ENCODE data around the gene MERTK. TPM values are rescaled to one million over a fixed set of nuclear protein-coding genes. Genes with fewer than 3 reads are reported as not detected.
"Not testable (repeated sequence)": the region's sequence is repeated elsewhere in the genome, so short reads cannot be mapped to it uniquely, and the experiment has no call there.

MERTK gene
- total RNA-seq, 1 donor from 2014 or later, result 0.63 TPM

DNA sequence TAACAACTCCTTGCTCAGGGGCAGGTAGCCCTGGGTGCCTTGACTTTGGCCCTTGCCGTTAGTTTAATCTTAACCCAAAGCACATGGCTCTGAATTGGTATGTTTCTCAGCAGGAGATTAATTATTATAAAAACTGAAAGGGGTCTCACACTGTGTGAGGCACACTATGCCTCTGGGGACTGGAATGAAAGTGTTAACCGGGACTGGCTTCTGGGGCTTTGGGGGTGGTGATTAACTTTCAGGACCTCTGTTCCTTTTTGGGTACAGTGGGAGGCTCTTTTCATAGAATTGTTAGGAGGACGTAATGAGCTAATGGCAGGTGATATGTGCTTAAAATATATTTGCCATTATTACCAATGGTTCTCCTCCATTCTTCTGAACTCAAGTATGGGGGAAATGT is 5.1 kb downstream of the MERTK start:
- Mint-ChIP-seq H3K9me3 (no peaks in the 10 kb centered on the region), H3K4me1 (peaks cover 15% of the 10 kb centered on the region), H3K27ac (no peak overlapping the region), H3K27me3 (peaks cover 34% of the 10 kb centered on the region), H3K4me3 (no peak overlapping the region), H3K36me3 (ENCODE audit: low read depth) (no peaks in the 10 kb centered on the region)
- intact Hi-C loops (cut with micrococcal nuclease), result no loop called here
- no peak for DNase-seq

DNA sequence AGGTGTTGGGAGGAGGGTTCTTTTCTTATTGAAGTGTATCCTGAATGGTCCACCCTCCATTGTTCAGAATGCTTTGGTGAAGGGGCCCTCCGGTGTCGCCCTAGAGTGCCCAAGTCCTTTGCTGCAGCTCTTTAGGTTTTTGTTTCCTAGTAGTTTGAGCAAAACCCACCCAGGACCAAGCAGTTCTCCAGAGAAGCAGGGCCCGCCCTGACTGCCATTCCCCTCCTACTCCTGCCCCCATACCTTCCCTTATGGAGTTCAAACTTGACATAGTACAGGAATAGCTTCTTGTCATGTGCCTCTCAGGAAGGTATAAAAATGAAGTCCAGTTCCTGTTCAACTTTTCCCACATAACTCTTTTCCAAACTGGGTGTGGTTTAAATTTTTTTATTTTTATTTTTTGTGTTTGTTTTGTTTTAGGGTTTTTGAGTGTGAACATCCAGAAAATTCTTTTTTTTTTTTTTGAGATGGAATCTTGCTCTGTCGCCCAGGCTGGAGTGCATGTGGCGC is 5.6 kb downstream of the MERTK start:
- Mint-ChIP-seq H3K9me3 (no peaks in the 10 kb centered on the region), H3K27ac (no peak overlapping the region), H3K4me1 (peaks cover 15% of the 10 kb centered on the region), H3K4me3 (no peak overlapping the region), H3K27me3 (peaks cover 34% of the 10 kb centered on the region), H3K36me3 (ENCODE audit: low read depth) (no peaks in the 10 kb centered on the region)
- no peak for DNase-seq
- intact Hi-C loops (cut with micrococcal nuclease), result no loop called here

DNA sequence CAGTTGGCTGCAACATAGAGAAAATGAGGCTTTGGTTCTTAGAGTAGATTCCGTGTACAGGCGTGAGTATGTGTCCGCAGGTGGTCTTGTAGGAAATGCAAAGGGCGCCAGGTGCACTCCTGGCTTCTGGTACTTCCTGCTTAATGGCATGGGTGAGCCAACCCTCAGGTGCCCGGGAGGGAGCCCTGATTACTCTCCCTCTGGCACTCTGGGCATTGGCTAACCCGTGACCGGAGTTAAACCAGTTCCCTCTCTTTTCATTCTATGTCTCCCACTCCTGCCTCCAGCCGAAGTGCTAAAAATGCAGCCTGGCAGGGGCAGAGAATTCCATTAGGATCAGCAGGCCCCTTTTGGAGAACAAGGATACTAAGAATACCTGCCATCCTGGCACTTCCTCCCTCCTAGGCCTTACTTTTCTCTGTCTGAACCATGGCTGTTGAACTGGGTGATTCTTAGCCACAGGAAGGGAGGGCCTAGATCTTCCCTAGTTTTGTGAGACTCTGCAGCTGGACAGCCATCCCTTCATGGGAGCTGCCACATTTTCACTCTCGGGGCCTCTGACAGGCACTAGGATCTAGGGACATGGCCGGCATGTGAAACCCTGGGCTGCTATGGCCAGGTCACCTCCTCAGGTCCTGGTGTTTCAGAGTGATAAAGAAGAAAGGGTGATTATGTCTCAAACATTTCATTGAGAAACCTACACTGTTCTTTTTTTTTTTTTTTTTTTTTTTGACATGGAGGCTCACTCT is 6.5 kb downstream of the MERTK start:
- Mint-ChIP-seq H3K9me3 (no peaks in the 10 kb centered on the region), H3K36me3 (ENCODE audit: low read depth) (no peaks in the 10 kb centered on the region), H3K27ac (no peak overlapping the region), H3K27me3 (peaks cover 27% of the 10 kb centered on the region), H3K4me3 (no peak overlapping the region), H3K4me1 (peaks cover 10% of the 10 kb centered on the region)
- intact Hi-C loops (cut with micrococcal nuclease), result no loop called here
- DNase-seq, result no peak

DNA sequence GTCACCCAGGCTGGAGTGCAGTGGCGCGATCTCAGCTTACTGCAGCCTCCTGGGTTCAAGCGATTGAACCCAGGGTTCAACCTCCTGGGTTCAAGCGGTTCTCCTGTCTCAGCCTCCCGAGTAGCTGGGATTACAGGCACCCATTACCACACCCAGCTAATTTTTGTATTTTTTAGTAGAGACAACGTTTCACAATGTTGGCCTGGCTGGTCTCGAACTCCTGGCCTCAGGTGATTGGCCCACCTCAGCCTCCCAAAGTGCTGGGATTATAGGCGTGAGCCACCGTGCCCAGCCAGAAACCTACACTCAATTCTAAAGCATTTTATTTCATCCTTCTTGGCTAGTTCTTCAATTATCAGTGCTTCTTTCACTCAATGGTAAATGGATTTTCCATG is 7.1 kb downstream of the MERTK start:
- H3K9me3 Mint-ChIP-seq; H3K36me3 Mint-ChIP-seq (ENCODE audit: low read depth); DNase-seq; H3K27ac Mint-ChIP-seq; H3K4me3 Mint-ChIP-seq; intact Hi-C loops (cut with micrococcal nuclease): not testable (repeated sequence)
- Mint-ChIP-seq H3K27me3 (peaks cover 21% of the 10 kb centered on the region), H3K4me1 (peaks cover 10% of the 10 kb centered on the region)

GRCh38 chr2:111905990-111906735 is 7.8 kb downstream of the MERTK start:
- no peak overlapping the region for H3K27ac Mint-ChIP-seq

GRCh38 chr2:111908578-111908977 is 10.2 kb downstream of the MERTK start:
- Mint-ChIP-seq H3K4me3 (no peak overlapping the region), H3K27me3 (peaks cover 9% of the 10 kb centered on the region), H3K36me3 (ENCODE audit: low read depth) (no peaks in the 10 kb centered on the region), H3K27ac (no peak overlapping the region), H3K9me3 (no peaks in the 10 kb centered on the region), H3K4me1 (peaks cover 10% of the 10 kb centered on the region)
- no peak for DNase-seq
- intact Hi-C loops (cut with micrococcal nuclease), result no loop called here

More at GRCh38 chr2:111905990-111906735, 7.8 kb downstream of the MERTK start:
- peak; percentile 63 for DNase-seq
- Mint-ChIP-seq H3K27me3 (peaks cover 15% of the 10 kb centered on the region), H3K4me1 (peaks cover 10% of the 10 kb centered on the region), H3K36me3 (ENCODE audit: low read depth) (no peaks in the 10 kb centered on the region), H3K9me3 (no peaks in the 10 kb centered on the region), H3K4me3 (peak overlapping the region; percentile 12)
- intact Hi-C loops (cut with micrococcal nuclease), result no loop called here

- Mint-ChIP-seq H3K27ac (no peak overlapping the region), H3K9me3 (no peaks in the 10 kb centered on the region), H3K4me1 (peaks cover 10% of the 10 kb centered on the region), H3K36me3 (ENCODE audit: low read depth) (no peaks in the 10 kb centered on the region), H3K4me3 (no peak overlapping the region), H3K27me3 (peaks cover 11% of the 10 kb centered on the region)
- DNase-seq, result no peak
- intact Hi-C loops (cut with micrococcal nuclease), result no loop called here
Observed at GRCh38 chr2:111909079-111909478, 10.7 kb downstream of the MERTK start.

DNA sequence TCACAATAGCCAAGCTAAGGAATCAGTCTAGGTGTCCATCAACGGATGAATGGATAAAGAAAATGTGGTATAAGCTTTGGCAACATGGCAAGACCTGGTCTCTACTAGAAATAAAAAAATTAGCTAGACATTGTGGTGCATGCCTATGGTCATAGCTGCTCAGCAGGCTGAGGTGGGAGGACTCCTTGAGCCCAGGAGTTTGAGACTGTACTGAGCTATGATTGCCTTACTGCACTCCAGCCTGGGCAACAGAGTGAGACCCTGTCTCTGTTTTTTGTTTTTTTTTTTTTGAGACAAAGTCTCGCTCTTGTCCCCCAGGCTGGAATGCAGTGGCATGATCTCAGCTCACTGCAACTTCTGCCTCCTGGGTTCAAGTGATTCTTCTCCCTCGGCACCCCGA is 11.6 kb downstream of the MERTK start:
- H3K27ac Mint-ChIP-seq; H3K36me3 Mint-ChIP-seq (ENCODE audit: low read depth); intact Hi-C loops (cut with micrococcal nuclease): not testable (repeated sequence)

DNA sequence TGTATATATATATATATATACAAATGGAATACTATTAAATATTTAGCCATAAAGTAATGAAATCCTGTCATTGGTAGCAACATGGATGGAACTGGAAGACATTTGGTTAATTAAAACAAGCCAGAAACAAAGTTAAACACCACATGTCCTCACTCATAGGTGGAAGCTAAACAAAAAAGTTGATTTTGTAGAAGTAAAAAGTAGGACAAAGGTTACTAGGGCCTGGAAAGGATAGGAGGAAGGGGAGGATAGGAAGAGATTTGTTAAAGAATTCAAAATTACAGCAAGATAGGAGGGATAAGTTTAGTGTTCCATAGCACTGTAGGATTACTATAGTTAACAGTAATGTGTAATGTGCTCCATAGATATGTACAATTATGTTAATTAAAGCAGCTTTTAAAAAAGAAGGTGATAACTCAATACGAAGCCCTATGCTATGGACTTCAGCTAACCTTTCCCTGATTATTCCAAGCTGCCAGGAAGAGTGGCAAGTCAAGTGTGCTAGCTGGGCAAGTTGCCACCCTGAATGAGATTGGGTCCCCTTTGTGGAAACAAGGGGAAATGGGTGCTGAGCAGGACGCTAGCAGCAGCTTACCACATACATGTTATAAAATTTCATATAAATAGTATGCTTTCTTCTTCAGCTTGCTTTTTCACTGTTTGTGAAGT is 12.3 kb downstream of the MERTK start:
- H3K4me3 Mint-ChIP-seq, result no peak overlapping the region
- H3K36me3 Mint-ChIP-seq (ENCODE audit: low read depth), result no peaks in the 10 kb centered on the region
- no peak for DNase-seq
- H3K9me3 Mint-ChIP-seq, result no peaks in the 10 kb centered on the region
- peaks cover 10% of the 10 kb centered on the region for H3K4me1 Mint-ChIP-seq
- H3K27ac Mint-ChIP-seq, result no peak overlapping the region
- H3K27me3 Mint-ChIP-seq, result peaks cover 14% of the 10 kb centered on the region
- intact Hi-C loops (cut with micrococcal nuclease), result no loop called here

More for the DNA sequence above, 11.6 kb downstream of the MERTK start:
- H3K4me3 Mint-ChIP-seq, DNase-seq, H3K9me3 Mint-ChIP-seq: not testable (repeated sequence)
- H3K4me1 Mint-ChIP-seq, result peaks cover 10% of the 10 kb centered on the region
- H3K27me3 Mint-ChIP-seq, result peaks cover 12% of the 10 kb centered on the region

- H3K36me3 Mint-ChIP-seq (ENCODE audit: low read depth); H3K4me1 Mint-ChIP-seq; H3K4me3 Mint-ChIP-seq; DNase-seq; H3K9me3 Mint-ChIP-seq; H3K27ac Mint-ChIP-seq; intact Hi-C loops (cut with micrococcal nuclease): not testable (repeated sequence)
- peaks cover 17% of the 10 kb centered on the region for H3K27me3 Mint-ChIP-seq
Observed at GRCh38 chr2:111911295-111911977, 13.0 kb downstream of the MERTK start.

GRCh38 chr2:111912547-111912946 is 14.1 kb downstream of the MERTK start:
- Mint-ChIP-seq H3K4me1 (no peaks in the 10 kb centered on the region), H3K27me3 (peaks cover 15% of the 10 kb centered on the region), H3K27ac (no peak overlapping the region), H3K9me3 (no peaks in the 10 kb centered on the region), H3K36me3 (ENCODE audit: low read depth) (no peaks in the 10 kb centered on the region), H3K4me3 (no peak overlapping the region)
- DNase-seq, result no peak
- intact Hi-C loops (cut with micrococcal nuclease), result no loop called here

DNA sequence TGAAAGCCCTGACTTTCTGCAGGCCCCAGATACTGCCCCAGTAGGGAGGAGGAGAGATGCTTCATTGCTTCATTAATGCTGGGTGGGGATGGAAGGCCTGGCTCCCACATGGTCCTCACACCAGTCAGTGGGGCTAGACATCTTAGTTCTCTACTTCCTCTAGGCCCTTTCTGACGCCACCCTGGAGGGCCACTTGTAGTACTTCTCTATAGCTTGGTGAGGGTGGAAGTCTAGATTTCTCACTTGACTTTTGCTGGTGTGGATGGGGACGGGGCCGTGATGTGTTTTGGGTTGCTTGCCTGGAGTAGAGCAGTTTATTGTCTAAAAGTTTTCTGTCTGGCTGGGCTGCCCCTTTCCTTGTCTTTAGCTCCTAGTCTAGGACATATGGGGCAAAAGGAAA is 18.7 kb downstream of the MERTK start:
- no peaks in the 10 kb centered on the region for H3K36me3 Mint-ChIP-seq (ENCODE audit: low read depth)
- no peak for DNase-seq
- no peaks in the 10 kb centered on the region for H3K4me1 Mint-ChIP-seq
- no peak overlapping the region for H3K27ac Mint-ChIP-seq
- peaks cover 16% of the 10 kb centered on the region for H3K27me3 Mint-ChIP-seq
- H3K4me3 Mint-ChIP-seq, result no peak overlapping the region
- H3K9me3 Mint-ChIP-seq, result no peaks in the 10 kb centered on the region
- intact Hi-C loops (cut with micrococcal nuclease), result no loop called here

DNA sequence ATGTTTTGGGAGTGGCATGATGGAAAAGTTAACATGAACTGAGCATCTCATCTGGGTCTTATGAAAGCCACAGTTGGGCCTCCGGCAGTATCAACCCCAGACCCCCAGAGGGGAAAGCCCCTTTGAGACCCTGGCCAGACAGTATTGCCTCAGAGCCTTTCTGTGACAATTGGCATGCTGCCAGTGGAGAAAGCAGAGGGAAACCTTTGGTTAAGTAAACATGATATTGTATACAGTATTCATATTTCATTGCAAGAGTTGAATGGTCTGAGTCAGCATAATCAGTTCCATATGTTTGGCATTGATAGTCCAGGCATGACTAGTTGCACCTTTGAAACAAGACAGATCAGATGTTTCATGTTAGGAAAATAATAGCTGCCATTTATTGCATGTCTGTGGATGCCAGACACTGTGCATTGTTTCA is 20.0 kb downstream of the MERTK start:
- no peaks in the 10 kb centered on the region for H3K4me1 Mint-ChIP-seq
- H3K9me3 Mint-ChIP-seq, result no peaks in the 10 kb centered on the region
- intact Hi-C loops (cut with micrococcal nuclease), result no loop called here
- no peak overlapping the region for H3K27ac Mint-ChIP-seq
- no peaks in the 10 kb centered on the region for H3K36me3 Mint-ChIP-seq (ENCODE audit: low read depth)
- DNase-seq, result no peak
- H3K27me3 Mint-ChIP-seq, result peaks cover 12% of the 10 kb centered on the region
- H3K4me3 Mint-ChIP-seq, result no peak overlapping the region

Measured in activated CD4-positive, alpha-beta T cell treated with anti-CD3 and anti-CD28 coated beads, Interleukin-2, amount 10 ng/mL, durations not matched to agents 24 days and 14 days (primary cell).